GM12878 (cell line): ENCODE measurements around the gene TMEM120B. TPM values are rescaled to one million over a fixed set of nuclear protein-coding genes. Genes with fewer than 3 reads are reported as not detected.

Experiments
- ASH2L ChIP-seq: fragments of 300-600, 200-600 bp; sonication (generic); IDR thresholded peaks from 2 replicates; pipeline ENCODE4 v1.6.1; 2017; ENCODE audit warnings: low read depth, mild to moderate bottlenecking, borderline replicate concordance
- BACH1 ChIP-seq: fragments of 450-650 bp; IDR thresholded peaks from 2 replicates; pipeline ENCODE4 v1.6.1; 2017; ENCODE audit warnings: mild to moderate bottlenecking, borderline replicate concordance
- E2F4 ChIP-seq: IDR thresholded peaks from 2 replicates; pipeline ENCODE4 v1.6.1; 2012; ENCODE audit warnings: low read depth, low read length, improper control_type of control experiment
- FOS ChIP-seq: IDR thresholded peaks from 3 replicates; pipeline ENCODE4 v1.6.1; 2011; ENCODE audit warnings: borderline replicate concordance; ENCODE audit not compliant: insufficient read length; ENCODE audit errors: extremely low read depth
- FOXM1 ChIP-seq: IDR thresholded peaks from 2 replicates; pipeline ENCODE4 v1.6.1; 2012; ENCODE audit warnings: low read depth, mild to moderate bottlenecking, inconsistent platforms, low read length, moderate library complexity
- GATAD2B ChIP-seq: fragments of 450-650 bp; conservative IDR thresholded peaks from 2 replicates; pipeline ENCODE4 v1.6.1; 2017; ENCODE audit warnings: low read depth, mild to moderate bottlenecking, moderate library complexity
- HDAC6 ChIP-seq: fragments of 200-600 bp; sonication (generic); IDR thresholded peaks from one replicate; pipeline ENCODE4 v1.8.0; 2017; ENCODE audit warnings: antibody characterized with exemption; ENCODE audit not compliant: unreplicated experiment
- HDGF ChIP-seq: fragments of 450-650 bp; IDR thresholded peaks from 2 replicates; pipeline ENCODE4 v1.6.1; 2016; ENCODE audit warnings: antibody characterized with exemption
- NFIC ChIP-seq: IDR thresholded peaks from 2 replicates; pipeline ENCODE4 v1.6.1; 2012; ENCODE audit warnings: low read depth, mild to moderate bottlenecking, inconsistent platforms, low read length, moderate library complexity
- NR2C2 ChIP-seq: IDR thresholded peaks from 2 replicates; pipeline ENCODE4 v1.6.1; 2011; ENCODE audit warnings: borderline replicate concordance, low read depth; ENCODE audit not compliant: control insufficient read depth, insufficient read length
- NR2F1 ChIP-seq: fragments of 450-650 bp; conservative IDR thresholded peaks from 2 replicates; pipeline ENCODE4 v1.6.1; 2017; ENCODE audit warnings: mild to moderate bottlenecking
- POLR2A ChIP-seq: IDR thresholded peaks from 2 replicates; pipeline ENCODE4 v1.6.1; 2011; ENCODE audit warnings: low read depth, mild to moderate bottlenecking, low read length
- RELB ChIP-seq: fragments of 450-650 bp; IDR thresholded peaks from 2 replicates; pipeline ENCODE4 v1.6.1; 2017; ENCODE audit warnings: low read depth, mild to moderate bottlenecking, moderate library complexity
- TCF12 ChIP-seq: IDR thresholded peaks from 2 replicates; pipeline ENCODE4 v1.6.1; 2011; ENCODE audit warnings: low read depth, mild to moderate bottlenecking, low read length
- USF2 ChIP-seq: IDR thresholded peaks from 2 replicates; pipeline ENCODE4 v1.6.1; 2011; ENCODE audit warnings: low read depth, low read length, improper control_type of control experiment, borderline replicate concordance
- ZBTB4 ChIP-seq: fragments of 450-650 bp; formaldehyde crosslinking; IDR thresholded peaks from 2 replicates; pipeline ENCODE4 v1.4.0; 2022; ENCODE audit warnings: mild to moderate bottlenecking, moderate library complexity
- ZNF592 ChIP-seq: fragments of 450-650 bp; IDR thresholded peaks from 2 replicates; pipeline ENCODE4 v1.6.1; 2017; ENCODE audit warnings: mild to moderate bottlenecking, moderate library complexity
- ZNF622 ChIP-seq: fragments of 450-650 bp; IDR thresholded peaks from 2 replicates; pipeline ENCODE4 v1.6.1; 2017; ENCODE audit warnings: mild to moderate bottlenecking, inconsistent platforms
- polyA plus RNA-seq, 11 experiments: library from polyadenylated mRNA; depleted of rRNA in 4 of 11; unstranded in 6 of 11; stranded (reverse) in 5 of 11; fragments of >200 nt; fragmentation: Nextera tagmentation in 4 of 11; fragmentation: Illumina TruSeq in 1 of 11; extraction: Ambion mirVana in 4 of 11; extraction: Trizol in 1 of 11; gene quantifications; 1 replicate in 1 of 11; 2 replicates in 10 of 11; pipeline versions ENCODE4 v1.2.1 to v1.2.3, GENCODE V29; 2011 to 2016; ENCODE audit warnings: inconsistent platforms in 2 of 11, missing spikeins in 2 of 11, low read depth in 1 of 11
- total RNA-seq, 4 experiments: library from RNA; depleted of rRNA in 3 of 4; stranded (reverse); fragments of >200 nt in 3 of 4; fragmentation: Illumina TruSeq in 1 of 4; extraction: Trizol in 1 of 4; gene quantifications; 2 replicates each; pipeline versions ENCODE4 v1.2.1 to v1.2.3, GENCODE V29; 2013 to 2021

The TMEM120B gene
- total and polyA plus RNA-seq, 10 of the 15 experiments (the other 5 are each of a cell fraction or from before 2014, with no cell fraction given), result 4.0 to 26.2 (median 9.2) TPM

- no peak for TF ChIP-seq ZNF592
- TF ChIP-seq USF2, result no peak
- TF ChIP-seq TCF12, result peak; percentile 7; the same call in 1 of the 2 replicates
- no peak for TF ChIP-seq FOXM1
- TF ChIP-seq BACH1, result peak; percentile 87; the same call in 1 of the 2 replicates
- TF ChIP-seq GATAD2B, result no peak; the same call in 1 of the 2 replicates
- TF ChIP-seq POLR2A, result peak; percentile 74
- TF ChIP-seq ZBTB4 (CRISPR knock-in tag), result no peak
- TF ChIP-seq NFIC, result no peak
- TF ChIP-seq RELB, result no peak
- TF ChIP-seq FOS, result no peak
- TF ChIP-seq ZNF622, result no peak
- TF ChIP-seq NR2C2, result no peak
- TF ChIP-seq HDGF, result no peak
- TF ChIP-seq NR2F1, result no peak
- TF ChIP-seq ASH2L, result no peak
- TF ChIP-seq HDAC6, result no peak
- no peak for TF ChIP-seq E2F4
Measured at GRCh38 chr12:121800694-121801594, 88.4 kb downstream of the TMEM120B start (continued).
